HG02981 (cell line): ENCODE measurements around the gene PSMA7.

Experiments
- ATAC-seq: cut with Tn5 transposase; IDR thresholded peaks from one replicate; pipeline ENCODE4 v1.9.1; 2021; ENCODE audit warnings: mild to moderate bottlenecking, moderate library complexity; ENCODE audit not compliant: unreplicated experiment

Gene PSMA7

DNA sequence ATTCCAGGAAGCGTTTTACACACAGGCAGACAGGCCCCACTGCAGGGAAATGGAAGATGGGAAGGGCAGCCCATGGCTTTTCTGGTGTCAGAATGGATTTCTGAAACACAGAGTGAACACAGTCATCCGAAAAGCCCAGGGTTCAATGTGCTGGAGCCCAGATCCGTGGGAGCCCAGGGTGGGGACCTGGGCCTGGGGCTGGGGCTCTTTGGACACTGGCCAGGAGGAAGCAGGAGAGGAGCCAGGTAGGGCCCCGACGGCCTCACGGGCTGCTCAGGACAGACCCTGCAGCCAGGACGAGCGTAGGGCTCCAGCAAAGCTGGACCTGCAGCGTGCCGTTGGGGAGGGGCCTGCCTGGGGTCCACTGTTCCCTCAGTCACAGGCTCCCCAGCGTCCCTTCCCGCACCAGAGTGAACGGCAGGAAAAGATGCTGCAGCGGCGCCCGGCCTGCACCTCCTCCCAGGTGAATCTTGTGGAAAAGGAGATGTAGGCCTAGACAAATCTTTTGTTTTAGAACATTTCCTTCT lies 45.2 kb downstream of the PSMA7 start:
- ATAC-seq: no peak

DNA sequence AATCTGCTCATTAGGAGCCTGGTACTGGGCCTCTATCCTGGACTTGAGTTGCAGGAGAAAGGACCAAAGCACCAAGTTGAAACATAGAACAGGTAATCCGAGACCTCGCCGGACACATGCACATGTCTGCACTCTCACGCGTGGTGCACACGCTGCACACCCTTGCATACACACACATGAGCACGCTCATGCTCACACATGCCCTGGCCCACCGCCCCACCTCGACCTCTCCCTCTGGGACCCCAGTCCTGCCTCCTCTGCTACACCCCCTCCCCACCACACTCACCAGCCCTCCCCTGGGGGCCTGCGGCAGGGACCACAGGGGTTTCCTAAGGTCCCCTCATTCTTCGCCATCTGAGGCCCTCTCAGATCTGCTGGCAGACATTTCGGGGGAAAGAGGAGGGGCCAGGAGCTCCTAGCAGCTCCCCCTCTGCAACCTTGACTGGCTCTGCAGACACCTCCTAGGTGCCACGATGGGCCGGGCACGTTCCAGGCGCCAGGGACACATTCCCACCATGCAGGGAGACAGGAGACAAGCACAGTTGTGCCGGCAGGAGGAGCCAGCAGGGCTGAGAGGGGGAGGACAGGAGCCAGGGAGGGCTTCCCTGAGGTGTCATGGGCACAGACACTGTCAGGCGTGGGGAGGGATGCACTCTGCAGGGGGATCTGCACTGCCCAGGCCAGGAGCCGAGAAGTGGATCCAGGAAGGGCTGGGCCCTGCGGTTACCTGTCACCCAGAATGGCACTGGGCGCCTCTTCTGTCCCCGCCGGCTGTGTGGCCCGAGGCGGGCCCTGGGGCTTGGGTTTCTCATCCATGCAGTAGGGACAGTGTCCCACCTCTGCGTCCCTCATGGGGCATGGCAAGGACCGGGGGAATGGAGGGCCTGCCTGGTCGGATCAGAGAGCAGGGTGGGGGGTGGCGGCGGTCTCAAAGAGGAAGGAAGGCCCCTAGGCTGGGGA lies 46.5 kb downstream of the PSMA7 start:
- no peak for ATAC-seq

DNA sequence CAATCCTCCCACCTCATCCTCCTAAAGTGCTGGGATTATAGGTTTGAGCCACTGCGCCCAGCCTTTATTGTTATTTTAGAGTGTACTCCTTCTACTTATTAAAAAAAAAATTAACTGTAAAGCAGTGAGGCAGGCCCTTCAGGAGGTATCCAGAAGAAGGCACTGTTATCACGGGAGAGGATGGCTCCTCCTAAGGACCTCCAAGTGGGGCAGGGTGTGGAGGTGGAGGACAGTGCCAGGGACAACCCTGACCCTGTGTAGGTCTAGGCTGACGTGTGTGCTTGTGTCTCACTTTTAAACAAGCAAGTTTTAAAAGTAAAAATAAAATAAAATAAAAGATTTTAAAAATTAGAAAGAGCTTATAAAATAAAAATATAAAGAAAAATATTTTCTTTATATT lies 53.8 kb downstream of the PSMA7 start:
- no peak for ATAC-seq

DNA sequence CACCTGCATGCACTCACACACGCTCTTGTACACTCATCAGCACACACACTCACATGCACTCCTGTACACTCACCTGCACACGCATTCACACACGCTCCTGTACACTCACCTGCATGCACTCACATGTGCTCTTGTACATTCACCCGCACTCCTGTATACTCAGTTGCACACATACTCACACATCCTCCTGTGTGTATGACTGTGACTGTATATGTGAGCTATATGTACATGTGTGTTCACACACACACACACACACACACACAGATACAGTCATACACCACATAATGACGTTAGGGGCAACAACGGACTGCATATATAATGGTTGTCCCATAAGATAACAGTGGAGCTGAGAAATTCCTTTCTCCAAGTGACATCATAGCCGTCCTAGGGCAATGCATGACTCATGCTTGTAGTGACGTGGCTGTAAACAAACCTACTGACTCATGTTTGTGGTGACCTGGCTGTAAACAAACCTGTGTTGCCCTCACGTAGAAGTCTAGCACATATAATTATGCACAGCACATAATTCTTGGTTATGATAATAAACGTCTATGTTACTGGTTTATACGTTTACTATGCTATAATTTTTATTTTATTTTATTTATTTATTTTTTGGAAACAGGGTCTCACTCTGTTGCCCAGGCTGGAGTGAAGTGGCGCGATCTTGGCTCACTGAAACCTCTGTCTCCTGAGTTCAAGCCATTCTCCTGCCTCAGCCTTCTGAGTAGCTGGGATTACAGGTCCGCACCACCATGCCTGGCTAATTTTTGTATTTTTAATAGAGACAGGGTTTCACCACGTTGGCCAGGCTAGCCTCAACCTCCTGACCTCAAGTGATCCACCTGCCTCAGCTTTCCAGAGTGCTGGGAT lies 54.7 kb downstream of the PSMA7 start:
- no peak for ATAC-seq

DNA sequence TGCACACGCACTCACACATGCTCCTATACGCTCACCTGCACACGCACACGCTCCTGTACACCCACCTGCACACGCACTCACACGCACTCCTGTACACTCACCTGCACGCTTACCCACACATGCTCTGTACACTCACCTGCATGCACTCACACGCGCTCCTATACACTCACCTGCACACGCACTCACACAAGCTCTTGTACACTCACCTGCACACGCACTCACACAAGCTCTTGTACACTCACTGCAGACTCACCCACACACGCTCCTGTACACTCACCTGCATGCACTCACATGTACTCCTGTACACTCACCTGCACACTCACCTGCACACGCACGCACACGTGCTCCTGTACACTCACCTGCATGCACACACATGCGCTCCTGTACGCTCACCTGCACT lies 55.6 kb downstream of the PSMA7 start:
- no peak for ATAC-seq

DNA sequence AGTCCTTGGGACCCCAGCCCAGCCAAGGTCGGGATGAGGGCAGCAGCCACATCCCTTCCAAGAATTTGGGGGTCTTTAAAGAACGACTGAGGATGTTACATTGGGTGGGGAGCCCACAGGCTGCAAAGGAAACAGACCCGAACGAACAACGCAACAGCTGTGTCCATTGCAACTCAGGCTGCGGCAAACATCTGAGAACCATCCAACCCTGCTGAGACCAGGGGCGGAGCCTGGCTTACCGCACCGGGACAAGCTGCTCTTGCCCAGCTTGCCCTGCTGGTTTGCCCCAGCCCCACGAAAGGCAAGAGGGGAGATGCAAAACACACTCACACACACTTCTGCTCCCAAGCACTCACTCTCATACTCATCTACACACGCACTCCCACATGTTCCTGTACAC lies 56.0 kb downstream of the PSMA7 start:
- ATAC-seq: no peak
